Measurements from ENCODE around the gene RDH5.

Gene RDH5

GRCh38 chr12:55720071-55720564, at the start of gene RDH5:
RDH5 (plus strand) TSS chr12:55720393; CDS start chr12:55721185, 792 bp downstream.
- no peak for DNase-seq (ENCODE audit: low read depth in 3 of 3)

- no peak for DNase-seq (ENCODE audit: low read depth in 3 of 3)
Measured at GRCh38 chr12:55671746-55672145, 48.4 kb upstream of the RDH5 start.

GRCh38 chr12:55673638-55674037, 46.6 kb upstream of the RDH5 start:
- no peak for DNase-seq (ENCODE audit: low read depth in 3 of 3)

GRCh38 chr12:55675666-55676065, 44.5 kb upstream of the RDH5 start:
- no peak for DNase-seq (ENCODE audit: low read depth in 3 of 3)

GRCh38 chr12:55676707-55677106, 43.5 kb upstream of the RDH5 start:
- no peak for DNase-seq (ENCODE audit: low read depth in 3 of 3)

GRCh38 chr12:55679691-55680090, 40.5 kb upstream of the RDH5 start:
- DNase-seq (ENCODE audit: low read depth in 3 of 3) = no peak

GRCh38 chr12:55681142-55682077, 38.8 kb upstream of the RDH5 start:
- no peak for DNase-seq (ENCODE audit: low read depth in 3 of 3)

- DNase-seq (ENCODE audit: low read depth in 3 of 3) = no peak
Measured at GRCh38 chr12:55682087-55682796, 38.0 kb upstream of the RDH5 start.

- no peak for DNase-seq (ENCODE audit: low read depth in 3 of 3)
Measured at GRCh38 chr12:55683676-55684075, 36.5 kb upstream of the RDH5 start.

- no peak for DNase-seq (ENCODE audit: low read depth in 3 of 3)
Measured at GRCh38 chr12:55684761-55685370, 35.3 kb upstream of the RDH5 start.

- no peak for DNase-seq (ENCODE audit: low read depth in 3 of 3)
Measured at GRCh38 chr12:55685671-55686070, 34.5 kb upstream of the RDH5 start.

- DNase-seq (ENCODE audit: low read depth in 3 of 3) = no peak
Measured at GRCh38 chr12:55686366-55687010, 33.7 kb upstream of the RDH5 start.

GRCh38 chr12:55687746-55688145, 32.4 kb upstream of the RDH5 start:
- DNase-seq (ENCODE audit: low read depth in 3 of 3) = peak in 1 of 3 experiments; percentile 34

- DNase-seq (ENCODE audit: low read depth in 3 of 3) = no peak
Measured at GRCh38 chr12:55688716-55689655, 31.2 kb upstream of the RDH5 start.

GRCh38 chr12:55692631-55693322, 27.4 kb upstream of the RDH5 start:
- no peak for DNase-seq (ENCODE audit: low read depth in 3 of 3)

- DNase-seq (ENCODE audit: low read depth in 3 of 3) = no peak
Measured at GRCh38 chr12:55693323-55694187, 26.6 kb upstream of the RDH5 start.

GRCh38 chr12:55694188-55694515, 26.0 kb upstream of the RDH5 start:
- DNase-seq (ENCODE audit: low read depth in 3 of 3) = no peak

GRCh38 chr12:55694651-55695050, 25.5 kb upstream of the RDH5 start:
- DNase-seq (ENCODE audit: low read depth in 3 of 3) = no peak

- DNase-seq (ENCODE audit: low read depth in 3 of 3) = no peak
Measured at GRCh38 chr12:55695349-55695748, 24.8 kb upstream of the RDH5 start.

Data from stimulated activated CD4-positive, alpha-beta T cell treated with anti-CD3 and anti-CD28 coated beads, TNF-alpha, amount 100 ng/mL, for 24 hours (primary cell).